GM19372 (cell line): ENCODE measurements around the gene NDUFA8.

Experiments used
- ATAC-seq: cut with Tn5 transposase; IDR thresholded peaks from one replicate; pipeline ENCODE4 v1.9.1; 2021; ENCODE audit warnings: mild to moderate bottlenecking, low read depth, moderate library complexity; ENCODE audit not compliant: unreplicated experiment

NDUFA8 gene

DNA sequence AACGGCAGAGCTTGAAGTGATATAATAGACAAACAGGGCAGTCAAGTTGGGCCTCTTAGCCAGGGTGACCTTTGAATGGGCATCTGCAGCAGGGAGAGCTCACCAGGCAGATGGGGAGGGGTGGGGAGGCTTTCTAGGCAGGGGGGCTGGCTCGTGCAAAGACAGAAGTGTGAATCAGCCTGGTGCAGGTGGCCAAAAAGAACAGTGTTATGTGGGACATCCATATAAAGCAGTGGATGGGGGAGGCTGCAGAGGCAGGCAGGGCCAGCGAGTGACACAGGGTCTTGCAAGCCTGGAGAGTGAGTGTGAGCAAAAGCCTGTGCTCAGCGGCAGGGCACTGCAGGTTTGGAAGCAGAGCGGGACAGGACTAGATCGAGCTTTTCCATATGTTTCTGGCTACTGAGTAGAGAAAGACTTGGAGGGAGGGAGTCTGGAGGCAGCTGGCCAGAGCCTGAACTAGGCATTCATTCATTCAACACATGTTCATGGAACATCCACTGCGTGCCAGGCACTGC lies 52.2 kb downstream of the NDUFA8 start:
- ATAC-seq: no peak

DNA sequence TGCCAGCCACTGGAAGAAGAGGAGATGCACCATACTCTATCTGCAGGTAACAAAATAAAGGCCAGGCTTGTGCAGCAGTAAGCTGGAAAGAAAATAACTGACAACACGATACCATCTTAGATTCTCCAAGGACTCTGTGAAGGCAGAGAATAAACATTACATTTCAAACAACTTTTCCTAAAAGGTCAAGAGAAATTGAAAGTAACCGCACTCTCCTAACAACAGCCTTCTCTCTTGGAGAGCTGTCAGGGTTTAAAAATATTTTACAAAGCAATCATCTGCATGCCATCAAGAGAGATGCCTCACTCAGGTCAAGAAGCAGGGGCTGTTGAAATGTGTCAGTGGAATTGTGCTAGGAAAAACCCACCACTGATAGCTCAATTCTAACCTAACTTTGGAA lies 53.0 kb downstream of the NDUFA8 start:
- ATAC-seq: no peak

DNA sequence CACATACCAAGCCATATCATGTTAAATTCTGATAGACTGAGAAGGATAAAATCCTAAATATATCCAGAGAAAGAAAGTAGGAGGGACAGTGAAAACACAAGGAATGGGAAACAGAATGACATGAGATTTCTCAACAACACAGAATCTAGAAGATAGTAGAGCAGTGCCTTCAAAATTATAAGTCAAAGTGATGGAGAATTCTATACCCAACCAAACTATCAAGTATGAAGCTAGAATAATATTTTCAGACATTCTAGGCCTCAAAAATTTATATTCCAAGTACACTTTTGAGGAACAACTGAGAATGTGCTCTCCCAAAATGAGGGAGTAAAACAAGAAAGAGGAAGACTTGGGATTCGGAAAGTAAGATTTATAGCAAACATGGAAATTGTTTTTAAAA lies 55.6 kb downstream of the NDUFA8 start:
- no peak for ATAC-seq

DNA sequence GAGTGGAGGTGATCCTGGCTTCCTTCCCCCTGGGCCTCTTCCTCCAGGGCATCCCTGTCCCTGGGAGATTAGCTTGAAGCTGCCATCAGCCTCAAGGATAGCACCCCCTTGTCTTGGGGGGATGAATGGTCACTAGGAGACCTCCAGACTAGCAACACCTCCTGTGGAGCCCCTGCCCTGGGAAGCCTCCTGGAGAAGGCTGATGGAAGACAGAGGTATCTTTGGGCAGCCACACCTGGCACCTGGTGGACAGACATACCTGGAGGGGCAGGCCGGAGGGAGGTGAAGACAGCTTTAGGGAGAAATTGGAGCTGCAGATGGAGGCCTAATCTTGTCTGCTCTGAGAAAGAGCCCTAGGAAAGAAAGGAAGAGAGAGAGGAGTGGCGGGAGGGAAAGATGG lies 57.4 kb downstream of the NDUFA8 start:
- ATAC-seq: no peak

DNA sequence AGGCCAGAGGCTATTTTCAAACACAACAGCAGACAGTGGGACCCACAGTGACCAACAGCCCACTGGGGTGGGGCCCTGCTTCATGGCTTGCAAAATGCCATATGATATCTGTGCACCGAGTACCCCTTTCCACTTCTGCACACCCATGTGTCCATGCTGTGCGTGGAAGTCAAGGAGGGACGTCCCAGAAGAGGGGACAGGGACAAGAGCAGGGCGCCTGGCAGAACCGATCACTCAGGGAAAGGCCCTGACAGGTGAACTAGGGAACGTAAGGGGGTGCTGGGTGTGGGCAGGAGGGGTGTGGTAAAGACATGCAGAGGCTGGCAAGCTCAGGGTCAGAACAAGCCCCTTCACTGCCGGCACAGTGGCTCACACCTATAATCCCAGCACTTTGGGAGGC lies 58.8 kb downstream of the NDUFA8 start:
- no peak for ATAC-seq

DNA sequence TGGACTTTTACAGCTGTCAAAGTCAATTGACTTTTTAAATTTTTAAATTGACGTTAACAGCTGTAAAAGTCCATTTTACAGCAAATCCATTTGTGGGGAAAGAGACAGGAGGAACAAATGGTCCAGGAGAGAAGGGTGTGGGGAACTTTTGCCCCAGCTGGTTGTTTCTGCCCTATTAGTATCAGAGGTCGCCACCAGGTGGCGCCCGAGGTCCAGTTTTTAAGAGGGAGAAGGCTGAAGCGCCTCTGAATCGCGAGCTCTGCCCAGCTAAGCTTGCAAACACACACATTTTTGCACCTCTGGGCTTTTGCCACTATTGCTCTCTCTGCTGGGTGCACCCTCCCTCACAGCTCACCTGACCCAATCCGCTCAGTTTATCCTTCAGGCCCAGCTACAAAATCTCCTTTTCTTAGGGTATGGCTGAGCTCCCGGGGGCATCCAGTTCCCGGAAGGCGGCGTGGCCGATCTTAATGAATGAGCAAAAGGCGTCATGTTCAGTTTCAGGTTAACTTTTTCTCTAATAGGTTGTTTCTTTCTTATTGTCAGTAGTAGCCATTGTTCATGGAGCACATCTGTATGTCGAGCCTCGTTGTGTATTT lies 60.2 kb downstream of the NDUFA8 start:
- ATAC-seq: peak; percentile 71

DNA sequence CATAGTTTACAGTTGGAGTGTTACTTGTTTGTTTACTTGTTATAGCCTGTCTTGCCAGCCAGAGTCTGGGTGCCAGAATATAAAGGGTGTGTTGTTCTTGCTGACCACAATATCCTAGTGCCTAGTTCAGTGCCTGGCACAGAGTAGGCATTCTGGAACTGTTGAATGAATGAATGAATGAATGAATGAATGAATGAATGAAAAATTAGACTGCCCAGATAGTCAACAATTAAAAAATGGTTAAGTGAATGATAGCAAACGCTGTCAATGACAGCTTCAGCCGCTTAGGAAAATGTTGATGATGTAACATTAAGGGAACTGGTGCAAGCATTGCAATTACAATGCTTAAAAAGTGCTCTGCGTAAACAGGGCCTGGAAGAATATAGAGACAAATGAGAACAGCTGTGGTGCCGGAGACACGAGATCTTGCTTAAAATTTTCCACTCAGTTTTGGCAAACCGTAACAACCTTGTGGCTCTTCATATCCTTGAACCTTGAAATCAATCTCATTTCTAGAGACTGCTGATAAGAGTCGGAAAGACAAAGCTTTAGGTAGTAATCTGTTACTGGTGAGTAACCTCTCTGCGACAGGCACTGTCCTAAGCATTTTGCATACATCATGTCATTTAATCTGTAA lies 61.8 kb downstream of the NDUFA8 start:
- no peak for ATAC-seq

DNA sequence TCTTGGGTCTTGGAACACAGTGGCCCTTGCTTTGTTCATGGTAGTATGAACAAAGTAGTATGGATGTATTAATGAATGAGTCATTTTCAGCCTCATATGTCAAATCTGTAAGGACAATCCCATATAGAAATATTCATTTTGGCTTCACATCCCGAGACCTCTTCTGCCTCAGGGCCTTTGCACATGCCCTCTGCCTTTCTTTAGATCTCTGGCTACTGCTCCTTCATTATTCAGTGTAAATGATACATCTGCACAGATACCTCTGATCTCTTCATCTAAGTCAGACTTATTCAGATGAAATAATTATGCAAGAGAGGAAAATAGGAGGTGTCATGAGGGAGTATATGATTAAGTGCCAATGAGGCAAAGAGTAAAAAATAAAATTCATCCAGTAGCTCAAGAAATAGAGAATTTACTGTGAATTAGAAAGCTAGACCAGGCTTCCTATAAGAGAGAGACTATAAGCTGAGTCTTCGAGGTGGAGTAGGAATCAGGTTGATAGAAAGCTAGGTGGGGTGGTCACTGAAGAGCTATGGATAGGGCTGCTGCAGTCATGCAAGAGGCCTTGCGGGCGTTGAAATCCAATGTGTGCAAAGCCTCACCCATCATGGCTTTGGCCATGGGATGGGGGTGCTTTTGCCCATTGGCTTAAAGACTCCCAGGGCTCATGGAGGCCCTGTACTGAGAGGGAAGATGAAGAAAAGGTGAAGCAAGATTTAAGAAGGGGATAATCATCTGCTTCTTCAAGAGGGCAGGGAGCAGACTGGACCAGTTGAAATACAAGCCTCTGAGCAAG lies 62.8 kb downstream of the NDUFA8 start:
- ATAC-seq: no peak

DNA sequence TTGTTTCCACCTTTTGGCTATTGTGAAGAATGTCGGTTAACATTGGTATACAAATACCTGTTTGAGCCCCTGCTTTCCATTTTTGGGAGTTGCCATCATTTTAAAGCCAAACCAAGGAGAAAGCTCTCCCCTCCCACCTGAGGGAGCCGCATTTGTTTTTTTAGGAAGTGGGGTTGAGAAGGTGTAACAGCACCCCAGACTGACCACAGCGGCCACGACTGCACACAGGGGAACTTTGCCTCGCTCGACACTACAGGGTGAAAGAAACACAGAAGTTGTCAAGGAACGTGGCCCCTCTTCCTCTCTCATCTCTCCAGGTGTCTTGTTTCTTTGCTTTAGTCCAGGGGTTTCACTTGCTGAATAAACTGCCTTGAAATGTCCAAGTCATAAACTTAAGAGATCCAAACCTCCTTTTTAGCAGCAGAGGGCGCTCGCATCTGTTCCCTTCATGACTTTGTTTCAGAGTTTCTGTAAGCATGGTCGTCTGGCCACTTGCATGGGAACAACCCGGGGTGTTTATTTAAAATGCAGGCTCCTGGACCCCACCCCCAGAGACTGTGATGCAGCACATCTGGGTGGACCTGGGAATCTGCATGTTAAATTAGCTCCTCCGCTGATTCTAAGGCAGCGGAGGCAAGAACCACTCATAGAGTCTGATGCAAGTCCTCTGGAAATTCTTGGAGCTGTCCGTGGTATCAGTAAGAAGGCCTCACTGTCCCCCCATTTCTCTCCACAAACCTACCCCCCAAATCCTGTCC lies 64.4 kb downstream of the NDUFA8 start:
- no peak for ATAC-seq
